RWPE1 (cell line): ENCODE measurements around the gene SUPT20H.

Experiments used
- CTCF ChIA-PET: fragments of 350-600 bp; sonication (Branson Sonifier 250); formaldehyde crosslinking; extraction: SDS; loops from one replicate; lab custom pipeline; 2021; lab: Yijun Ruan, JAX
- POLR2A ChIA-PET: fragments of 400-600 bp; formaldehyde crosslinking; extraction: SDS; loops from one replicate; lab custom pipeline; 2020; ENCODE audit warnings: antibody characterized with exemption; ENCODE audit not compliant: low non-redundant PET; lab: Yijun Ruan, JAX
- DNase-seq: peaks from one replicate; pipeline ENCODE4 v3.0.0; 2012; ENCODE audit warnings: low spot score
- H3K27ac ChIP-seq: fragments of 450-650 bp; 2 replicates; pipeline ENCODE4 v1.5.1; 2017
- CTCF ChIP-seq: fragments of 450-650 bp; conservative IDR thresholded peaks from 2 replicates; pipeline ENCODE4 v1.5.1; 2017; ENCODE audit warnings: low read depth, mild to moderate bottlenecking

SUPT20H gene

GRCh38 chr13:37090912-37091311, 31.4 kb upstream of the SUPT20H start:
- no peak for DNase-seq
- CTCF ChIA-PET: interaction anchor here (0.7 kb wide), 1 partner anchor 218 kb away, joined by 3 read pairs; no protein-coding TSS in a partner anchor
- POLR2A ChIA-PET: no interaction called here
- TF ChIP-seq CTCF: no peak
- no peak overlapping the region for H3K27ac ChIP-seq

GRCh38 chr13:37089495-37089894, 30.0 kb upstream of the SUPT20H start:
- no peak for TF ChIP-seq CTCF
- ChIA-PET POLR2A (no interaction called here), CTCF (no interaction called here)
- H3K27ac ChIP-seq: no peak overlapping the region
- no peak for DNase-seq

GRCh38 chr13:37087486-37087885, 28.0 kb upstream of the SUPT20H start:
- TF ChIP-seq CTCF: no peak

GRCh38 chr13:37085606-37086005, 26.1 kb upstream of the SUPT20H start:
- H3K27ac ChIP-seq: no peak overlapping the region
- TF ChIP-seq CTCF: no peak
- ChIA-PET CTCF (interaction anchor here (0.6 kb wide), 1 partner anchor 1807 kb away, joined by 3 read pairs; no protein-coding TSS in a partner anchor), POLR2A (no interaction called here)
- no peak for DNase-seq

More at GRCh38 chr13:37087486-37087885, 28.0 kb upstream of the SUPT20H start:
- CTCF ChIA-PET: no interaction called here
- DNase-seq: no peak
- H3K27ac ChIP-seq: no peak overlapping the region
- POLR2A ChIA-PET: no interaction called here

GRCh38 chr13:37076818-37077217, 17.3 kb upstream of the SUPT20H start:
- H3K27ac ChIP-seq: no peak overlapping the region
- TF ChIP-seq CTCF: no peak
- no peak for DNase-seq
- CTCF ChIA-PET: no interaction called here
- POLR2A ChIA-PET: no interaction called here

GRCh38 chr13:37075164-37075563, 15.7 kb upstream of the SUPT20H start:
- CTCF ChIA-PET: no interaction called here
- no peak overlapping the region for H3K27ac ChIP-seq
- POLR2A ChIA-PET: no interaction called here
- DNase-seq: no peak
- no peak for TF ChIP-seq CTCF
